Measurements from ENCODE around the gene B9D2.

GRCh38 chr19:41397086-41398049 lies 33.4 kb upstream of the B9D2 start, which contains the start of the genes BCKDHA and EXOSC5:
- TF ChIP-seq POLR2A (IDR thresholded peaks at IDR 0.05), result no peak
- TF ChIP-seq POLR2AphosphoS5 (IDR thresholded peaks at IDR 0.05), result peak; percentile 69 to 89 (median 88)

Measured in breast epithelium (tissue), 3 donors.